ENCODE results near the gene BPIFB6.

DNA sequence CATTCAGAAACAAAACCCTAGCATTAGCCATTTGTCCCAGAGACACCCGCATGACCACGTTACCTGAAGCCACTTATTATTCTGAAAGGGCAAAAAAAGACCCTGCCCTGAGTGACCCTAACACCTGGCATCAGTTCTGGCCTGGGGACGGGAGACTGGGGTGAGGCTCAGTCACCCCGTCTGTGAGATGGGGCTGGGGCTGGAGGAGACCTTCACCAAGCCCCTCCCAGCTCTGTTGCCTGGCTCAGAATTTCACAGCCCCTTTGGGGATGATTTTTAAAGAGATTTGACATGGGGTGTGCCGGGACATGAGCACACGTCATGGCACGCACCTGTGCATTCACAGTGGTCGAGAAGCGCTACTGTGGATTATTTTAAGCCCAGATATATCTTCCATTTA lies 1.4 kb upstream of the BPIFB6 start:
- TF ChIP-seq, protein P1, sequence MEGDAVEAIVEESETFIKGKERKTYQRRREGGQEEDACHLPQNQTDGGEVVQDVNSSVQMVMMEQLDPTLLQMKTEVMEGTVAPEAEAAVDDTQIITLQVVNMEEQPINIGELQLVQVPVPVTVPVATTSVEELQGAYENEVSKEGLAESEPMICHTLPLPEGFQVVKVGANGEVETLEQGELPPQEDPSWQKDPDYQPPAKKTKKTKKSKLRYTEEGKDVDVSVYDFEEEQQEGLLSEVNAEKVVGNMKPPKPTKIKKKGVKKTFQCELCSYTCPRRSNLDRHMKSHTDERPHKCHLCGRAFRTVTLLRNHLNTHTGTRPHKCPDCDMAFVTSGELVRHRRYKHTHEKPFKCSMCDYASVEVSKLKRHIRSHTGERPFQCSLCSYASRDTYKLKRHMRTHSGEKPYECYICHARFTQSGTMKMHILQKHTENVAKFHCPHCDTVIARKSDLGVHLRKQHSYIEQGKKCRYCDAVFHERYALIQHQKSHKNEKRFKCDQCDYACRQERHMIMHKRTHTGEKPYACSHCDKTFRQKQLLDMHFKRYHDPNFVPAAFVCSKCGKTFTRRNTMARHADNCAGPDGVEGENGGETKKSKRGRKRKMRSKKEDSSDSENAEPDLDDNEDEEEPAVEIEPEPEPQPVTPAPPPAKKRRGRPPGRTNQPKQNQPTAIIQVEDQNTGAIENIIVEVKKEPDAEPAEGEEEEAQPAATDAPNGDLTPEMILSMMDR (IDR thresholded peaks at IDR 0.05 in 8 of 11, conservative IDR thresholded peaks at IDR 0.05 in 3 of 11): no peak
- TF ChIP-seq POLR2A (IDR thresholded peaks at IDR 0.05): no peak
